ENCODE results near the gene PRKN.

DNA sequence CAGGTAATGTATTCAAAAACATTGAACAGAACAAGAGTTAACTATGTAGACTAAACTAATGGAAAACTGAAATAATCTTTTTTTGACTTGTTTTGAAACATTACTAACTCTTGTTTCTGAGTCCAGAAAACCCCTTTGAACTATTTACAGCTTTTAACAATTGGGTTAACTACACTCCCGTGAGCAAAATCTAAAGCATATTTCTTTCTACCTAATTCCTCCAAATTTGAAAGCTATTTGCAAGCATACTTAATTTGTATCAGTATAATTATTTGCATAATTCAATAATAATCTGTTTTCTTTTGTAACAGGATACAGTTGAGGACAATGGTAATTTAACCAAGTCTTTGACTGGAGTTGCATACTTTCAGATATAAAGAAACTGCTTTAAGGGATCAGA is 1391.1 kb downstream of the PRKN start:
- TF ChIP-seq NFRKB (IDR thresholded peaks at IDR 0.05) (no peak), FOXM1 (IDR thresholded peaks at IDR 0.05; ENCODE audit: borderline replicate concordance) (no peak), PKNOX1 (IDR thresholded peaks at IDR 0.05) (no peak), ZNF384 (IDR thresholded peaks at IDR 0.05) (no peak), SP1 (IDR thresholded peaks at IDR 0.05) (no peak), CTBP1 (IDR thresholded peaks at IDR 0.05; ENCODE audit: borderline replicate concordance) (no peak), TARDBP (IDR thresholded peaks at IDR 0.05) (no peak), BHLHE40 (IDR thresholded peaks at IDR 0.05; ENCODE audit: borderline replicate concordance) (no peak), FOXA1 (IDR thresholded peaks at IDR 0.05) (no peak), ARNT (IDR thresholded peaks at IDR 0.05) (no peak), HDGF (IDR thresholded peaks at IDR 0.05; ENCODE audit: borderline replicate concordance) (no peak), FOXK2 (IDR thresholded peaks at IDR 0.05) (no peak)

Measured in HEK293T (cell line).